Muscle of leg (tissue), 11 donors: ENCODE measurements around the gene NCOR2. TPM values are rescaled to one million over a fixed set of nuclear protein-coding genes. Genes with fewer than 3 reads are reported as not detected.

Source experiments
- DNase-seq: peaks from one replicate; pipeline ENCODE4 v3.0.0; 2013
- H3K27ac ChIP-seq: one replicate; pipeline ENCODE4 v1.5.1; 2013; ENCODE audit warnings: mild to moderate bottlenecking, low read length, control low read depth
- H3K27me3 ChIP-seq: one replicate; pipeline ENCODE4 v1.6.1; 2013; ENCODE audit warnings: low read length; ENCODE audit not compliant: control insufficient read depth, insufficient read depth
- H3K36me3 ChIP-seq: one replicate; pipeline ENCODE4 v1.6.1; 2013; ENCODE audit warnings: low read length; ENCODE audit not compliant: control insufficient read depth, insufficient read depth
- H3K4me1 ChIP-seq: one replicate; pipeline ENCODE4 v1.6.1; 2013; ENCODE audit warnings: low read length; ENCODE audit not compliant: control insufficient read depth, insufficient read depth
- H3K4me3 ChIP-seq: one replicate; pipeline ENCODE4 v1.5.1; 2013; ENCODE audit warnings: low read length, control low read depth
- H3K9me3 ChIP-seq: replicated peaks from 2 replicates; pipeline ENCODE4 v1.6.1; 2013; ENCODE audit warnings: low read depth, low read length; ENCODE audit not compliant: control insufficient read depth
- WGBS: methylation state at CpG from one replicate; pipeline ENCODE4 v1.1.5; 2013; ENCODE audit warnings: missing lambda C conversion rate; ENCODE audit not compliant: insufficient coverage; 5-methylcytosine and 5-hydroxymethylcytosine counted together
- polyA plus RNA-seq, 8 donors: library from polyadenylated mRNA; unstranded; fragments of 120-200 nt; gene quantifications; one replicate each; pipeline versions ENCODE4 v1.2.1 to v1.2.3, GENCODE V29; 2013; ENCODE audit warnings: inconsistent platforms in 1 of 8, low replicate concordance in 1 of 8; ENCODE audit not compliant: insufficient read length in 8 of 8, insufficient read depth in 1 of 8
- total RNA-seq: library from RNA; stranded (reverse); fragments of 120-200 nt; gene quantifications from one replicate; pipeline ENCODE4 v1.2.4, GENCODE V29; 2013

The NCOR2 gene
- total and polyA plus RNA-seq, 9 donors = 48.1 to 137 (median 115) TPM

DNA sequence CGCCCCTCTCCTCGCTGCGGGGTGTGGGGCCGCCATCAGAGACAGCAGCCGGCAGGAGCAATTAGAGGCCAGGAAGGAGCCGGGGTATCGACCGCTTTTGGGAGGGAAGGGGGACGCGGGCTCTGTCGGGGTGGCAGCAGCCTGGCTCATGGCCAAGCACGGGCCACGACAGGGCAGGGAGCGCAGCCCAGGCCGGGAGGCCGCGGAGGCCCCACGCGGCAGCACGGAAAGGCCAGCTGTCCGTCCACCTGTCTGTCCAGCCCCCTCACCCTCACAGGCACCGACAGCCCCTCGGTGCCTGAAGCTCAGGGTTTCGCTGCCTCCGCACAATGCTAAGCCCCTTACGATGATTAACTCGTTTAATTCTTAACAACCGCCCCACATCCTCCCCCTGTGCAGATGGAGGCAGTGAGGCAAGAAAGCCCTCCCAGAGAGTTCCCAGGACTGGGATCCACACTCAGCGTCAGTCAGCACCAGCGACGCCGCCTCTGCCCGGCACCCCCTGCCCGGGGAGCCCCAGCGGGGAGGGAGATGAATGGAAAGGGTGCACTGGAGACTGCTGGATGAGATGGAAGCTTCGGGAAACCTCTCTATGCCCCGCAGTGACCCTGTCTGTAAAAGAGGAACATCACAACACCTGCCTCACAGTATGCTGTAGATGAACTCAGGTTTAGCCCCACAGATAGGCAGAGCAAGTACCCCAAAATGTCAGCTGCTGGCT, 23.7 kb downstream of the NCOR2 start:
- Histone ChIP-seq H3K9me3 (no peaks in the 10 kb centered on the region), H3K4me1 (peaks cover 65% of the 10 kb centered on the region), H3K27me3 (no peaks in the 10 kb centered on the region), H3K27ac (peak overlapping the region; percentile 82), H3K4me3 (no peak overlapping the region), H3K36me3 (peaks cover 9% of the 10 kb centered on the region)
- WGBS = 21% methylated on average over 28 of the region's 37 CpGs
- no peak for DNase-seq

DNA sequence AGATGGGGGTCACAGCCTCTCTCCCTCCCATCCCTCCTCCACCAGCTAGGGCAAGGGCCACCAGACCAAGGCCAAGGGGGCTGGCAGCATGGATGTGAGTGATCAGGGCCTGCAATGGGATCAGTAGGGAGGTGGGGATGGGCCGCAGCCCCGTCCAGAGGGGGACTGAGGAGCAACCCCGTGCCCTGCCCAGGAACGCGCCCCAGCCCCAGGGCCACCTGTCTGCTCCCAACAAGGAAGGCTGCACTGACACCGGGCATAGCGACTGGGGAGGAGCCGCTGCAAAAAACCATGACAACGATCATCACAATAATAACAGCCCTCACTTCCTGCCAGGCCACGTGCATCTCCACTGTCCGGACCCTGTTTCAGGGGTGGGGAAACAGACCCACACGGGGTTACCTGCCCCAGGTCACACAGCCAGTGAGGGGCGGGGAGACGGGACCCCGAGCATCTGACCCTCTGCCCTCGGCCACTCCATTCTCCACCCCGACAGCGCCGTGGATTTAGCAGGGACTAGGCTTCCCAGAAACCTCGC, 24.3 kb downstream of the NCOR2 start:
- no peaks in the 10 kb centered on the region for H3K9me3 ChIP-seq
- H3K36me3 ChIP-seq = peaks cover 9% of the 10 kb centered on the region
- peak; percentile 87 for DNase-seq
- H3K4me3 ChIP-seq = no peak overlapping the region
- peaks cover 65% of the 10 kb centered on the region for H3K4me1 ChIP-seq
- peak overlapping the region; percentile 82 for H3K27ac ChIP-seq
- H3K27me3 ChIP-seq = no peaks in the 10 kb centered on the region
- 4% methylated on average over 10 of the region's 20 CpGs for whole genome bisulfite sequencing

GRCh38 chr12:124542021-124542949, 25.1 kb downstream of the NCOR2 start:
- Histone ChIP-seq H3K9me3 (no peaks in the 10 kb centered on the region), H3K27me3 (no peaks in the 10 kb centered on the region), H3K27ac (peak overlapping the region; percentile 82), H3K4me3 (no peak overlapping the region), H3K4me1 (peaks cover 73% of the 10 kb centered on the region), H3K36me3 (peaks cover 6% of the 10 kb centered on the region)
- 58% methylated on average over 26 of the region's 28 CpGs for WGBS
- no peak for DNase-seq

GRCh38 chr12:124541322-124541721, 26.1 kb downstream of the NCOR2 start:
- no peak overlapping the region for H3K27ac ChIP-seq
- WGBS = 92% methylated on average over 1 of the region's 1 CpG
- H3K27me3 ChIP-seq = no peaks in the 10 kb centered on the region
- no peak overlapping the region for H3K4me3 ChIP-seq
- no peak for DNase-seq
- H3K9me3 ChIP-seq = no peaks in the 10 kb centered on the region
- H3K36me3 ChIP-seq = peaks cover 6% of the 10 kb centered on the region
- peaks cover 83% of the 10 kb centered on the region for H3K4me1 ChIP-seq

- H3K27me3 ChIP-seq = no peaks in the 10 kb centered on the region
- no peak for DNase-seq
- no peaks in the 10 kb centered on the region for H3K9me3 ChIP-seq
- WGBS = 75% methylated on average over 30 of the region's 37 CpGs
- H3K27ac ChIP-seq = peak overlapping the region; percentile 73
- peaks cover 65% of the 10 kb centered on the region for H3K4me1 ChIP-seq
- H3K4me3 ChIP-seq = no peak overlapping the region
- peaks cover 11% of the 10 kb centered on the region for H3K36me3 ChIP-seq
These were observed 28.0 kb downstream of the NCOR2 start for GRCh38 chr12:124539084-124540041.

DNA sequence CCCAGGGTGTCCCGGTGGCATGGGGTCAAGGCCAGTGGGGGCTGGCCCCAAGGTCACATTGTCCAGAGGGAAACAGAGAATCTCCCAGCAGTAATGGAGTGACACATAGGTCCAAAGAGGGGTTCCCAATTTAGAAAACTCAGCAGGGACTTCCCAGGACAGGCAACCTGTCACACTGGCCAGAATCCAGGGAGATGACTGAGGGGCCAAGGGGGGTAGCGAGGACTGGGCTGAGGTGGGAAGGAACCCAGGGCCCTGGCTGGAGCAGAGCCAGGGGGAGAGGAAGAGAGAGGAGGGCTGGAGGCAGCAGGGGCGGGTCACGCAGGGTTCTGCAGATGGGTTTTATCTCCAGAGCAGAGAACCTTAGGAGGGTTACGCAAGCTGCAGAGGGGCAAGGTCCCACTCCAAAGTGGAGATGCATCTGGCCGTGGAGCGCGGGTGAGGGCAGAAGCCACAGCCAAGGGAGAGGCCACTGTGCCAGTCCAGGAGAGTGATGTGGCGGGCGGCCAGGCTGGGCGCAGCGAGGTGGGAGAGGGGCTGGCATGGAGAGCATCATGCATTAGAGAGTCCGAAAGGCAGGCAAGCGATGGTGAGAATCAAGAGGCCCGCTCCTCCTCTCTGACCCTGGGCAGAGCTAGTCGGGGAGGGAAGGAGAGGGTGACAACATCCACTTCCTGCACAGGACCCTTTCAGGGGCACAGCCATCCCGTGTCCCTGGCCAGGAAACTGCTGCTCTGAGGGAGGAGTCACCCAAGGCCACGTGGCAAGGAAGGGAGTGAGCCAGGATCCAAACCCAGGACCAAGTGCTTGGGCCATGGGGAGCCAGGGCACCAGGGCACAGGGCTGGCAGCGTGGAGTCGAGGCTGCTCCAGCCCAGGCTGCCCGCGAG, 29.0 kb downstream of the NCOR2 start:
- 54% methylated on average over 19 of the region's 22 CpGs for WGBS
- DNase-seq = no peak

DNA sequence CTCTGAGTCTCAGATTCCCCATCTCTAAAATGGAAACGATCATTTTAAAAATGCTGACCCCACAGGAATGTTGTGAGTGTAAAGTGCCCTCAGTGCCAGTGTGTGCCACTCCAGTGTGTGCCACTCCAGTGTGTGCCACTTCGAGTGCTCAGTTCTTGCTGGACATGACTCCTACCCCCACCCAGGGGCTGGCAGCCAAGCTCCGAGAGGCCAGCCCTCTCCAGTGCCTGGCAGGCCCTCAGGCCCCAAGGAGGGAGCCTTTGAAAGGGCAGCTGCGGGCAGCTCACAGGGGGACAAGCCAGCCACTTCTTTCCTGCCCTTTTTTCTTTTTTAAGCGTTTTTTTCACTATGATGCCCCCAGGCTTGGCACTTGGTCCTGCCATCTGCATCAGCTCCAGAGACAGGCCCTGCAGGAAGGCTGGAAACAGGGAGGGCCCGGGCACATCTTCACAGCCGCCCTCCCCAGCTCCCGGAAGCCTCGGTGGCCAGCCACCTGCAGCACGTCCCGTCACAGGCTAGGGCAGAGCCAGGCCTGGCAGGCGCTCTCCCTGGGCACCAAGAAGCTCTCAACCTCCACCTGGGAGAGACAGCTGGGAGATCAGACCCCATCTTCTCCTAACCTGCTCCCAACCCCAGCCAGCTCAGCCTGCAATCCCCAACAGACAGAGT, 29.8 kb downstream of the NCOR2 start:
- DNase-seq = peak; percentile 57
- WGBS = 58% methylated on average over 11 of the region's 12 CpGs
- Histone ChIP-seq H3K4me1 (peaks cover 52% of the 10 kb centered on the region), H3K4me3 (no peak overlapping the region), H3K36me3 (peaks cover 15% of the 10 kb centered on the region), H3K9me3 (no peaks in the 10 kb centered on the region), H3K27ac (peak overlapping the region; percentile 73), H3K27me3 (no peaks in the 10 kb centered on the region)

More for the DNA sequence above, 29.0 kb downstream of the NCOR2 start:
- Histone ChIP-seq H3K36me3 (peaks cover 15% of the 10 kb centered on the region), H3K27ac (peak overlapping the region; percentile 73), H3K4me3 (no peak overlapping the region), H3K27me3 (no peaks in the 10 kb centered on the region), H3K4me1 (peaks cover 55% of the 10 kb centered on the region), H3K9me3 (no peaks in the 10 kb centered on the region)

- WGBS = 66% methylated on average over 9 of the region's 9 CpGs
- peaks cover 53% of the 10 kb centered on the region for H3K4me1 ChIP-seq
- no peak overlapping the region for H3K4me3 ChIP-seq
- DNase-seq = peak; percentile 51
- no peaks in the 10 kb centered on the region for H3K9me3 ChIP-seq
- H3K27me3 ChIP-seq = no peaks in the 10 kb centered on the region
- H3K36me3 ChIP-seq = peaks cover 10% of the 10 kb centered on the region
- H3K27ac ChIP-seq = no peak overlapping the region
These were observed 30.8 kb downstream of the NCOR2 start for GRCh38 chr12:124536641-124537040.
